Fibroblast of pulmonary artery (primary cell): ENCODE measurements around the gene AFF3.

ENCODE experiments used
- DNase-seq: peaks from one replicate; pipeline ENCODE4 v3.0.0-alpha.2; 2010; ENCODE audit warnings: low read depth
- H3K4me3 ChIP-seq: replicated peaks from 2 replicates; pipeline ENCODE4 v1.5.1; 2011; ENCODE audit warnings: low read depth, mild to moderate bottlenecking, control low read depth, low read length, moderate library complexity
- TF ChIP-seq, protein P1 (sequence below): IDR thresholded peaks from 2 replicates; pipeline ENCODE4 v1.5.1; 2011; ENCODE audit warnings: mild to moderate bottlenecking, control low read depth, low read length, inconsistent platforms; ENCODE audit errors: missing control alignments

The AFF3 gene

DNA sequence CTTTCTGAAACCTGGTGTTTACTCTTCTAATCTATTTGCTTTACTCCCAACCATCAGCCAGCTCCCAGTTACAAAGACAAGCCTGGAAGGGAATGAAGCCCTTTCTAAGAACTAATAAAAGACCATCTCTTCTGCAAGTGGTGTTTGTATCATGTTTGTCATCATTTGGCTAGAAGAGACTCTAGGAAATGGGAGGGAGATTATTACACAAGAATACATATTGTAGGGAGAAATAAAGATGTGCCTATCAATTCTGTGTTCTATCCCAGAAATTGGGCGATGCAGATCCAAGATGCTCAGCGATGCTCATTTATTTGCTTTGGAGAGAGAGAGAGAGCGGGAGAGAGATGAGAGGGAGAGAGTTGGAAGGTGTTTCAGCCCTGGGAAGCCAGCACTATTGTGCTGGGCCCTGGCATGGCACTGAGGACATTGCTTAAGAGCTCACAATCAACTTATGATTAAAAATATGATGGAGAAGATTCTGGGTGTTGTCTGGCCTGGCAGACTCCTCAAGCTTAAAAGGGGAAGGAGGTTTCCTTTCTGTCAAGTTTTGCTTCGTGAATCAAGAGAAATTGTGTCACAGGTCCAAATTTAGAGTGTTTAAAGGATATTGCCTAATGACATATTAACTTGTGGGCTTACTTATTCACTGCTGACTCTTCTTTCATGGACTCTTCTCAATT, 41.8 kb upstream of the AFF3 start:
- no peak for DNase-seq
- no peak overlapping the region for H3K4me3 ChIP-seq
- TF ChIP-seq, protein P1, sequence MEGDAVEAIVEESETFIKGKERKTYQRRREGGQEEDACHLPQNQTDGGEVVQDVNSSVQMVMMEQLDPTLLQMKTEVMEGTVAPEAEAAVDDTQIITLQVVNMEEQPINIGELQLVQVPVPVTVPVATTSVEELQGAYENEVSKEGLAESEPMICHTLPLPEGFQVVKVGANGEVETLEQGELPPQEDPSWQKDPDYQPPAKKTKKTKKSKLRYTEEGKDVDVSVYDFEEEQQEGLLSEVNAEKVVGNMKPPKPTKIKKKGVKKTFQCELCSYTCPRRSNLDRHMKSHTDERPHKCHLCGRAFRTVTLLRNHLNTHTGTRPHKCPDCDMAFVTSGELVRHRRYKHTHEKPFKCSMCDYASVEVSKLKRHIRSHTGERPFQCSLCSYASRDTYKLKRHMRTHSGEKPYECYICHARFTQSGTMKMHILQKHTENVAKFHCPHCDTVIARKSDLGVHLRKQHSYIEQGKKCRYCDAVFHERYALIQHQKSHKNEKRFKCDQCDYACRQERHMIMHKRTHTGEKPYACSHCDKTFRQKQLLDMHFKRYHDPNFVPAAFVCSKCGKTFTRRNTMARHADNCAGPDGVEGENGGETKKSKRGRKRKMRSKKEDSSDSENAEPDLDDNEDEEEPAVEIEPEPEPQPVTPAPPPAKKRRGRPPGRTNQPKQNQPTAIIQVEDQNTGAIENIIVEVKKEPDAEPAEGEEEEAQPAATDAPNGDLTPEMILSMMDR, result no peak

DNA sequence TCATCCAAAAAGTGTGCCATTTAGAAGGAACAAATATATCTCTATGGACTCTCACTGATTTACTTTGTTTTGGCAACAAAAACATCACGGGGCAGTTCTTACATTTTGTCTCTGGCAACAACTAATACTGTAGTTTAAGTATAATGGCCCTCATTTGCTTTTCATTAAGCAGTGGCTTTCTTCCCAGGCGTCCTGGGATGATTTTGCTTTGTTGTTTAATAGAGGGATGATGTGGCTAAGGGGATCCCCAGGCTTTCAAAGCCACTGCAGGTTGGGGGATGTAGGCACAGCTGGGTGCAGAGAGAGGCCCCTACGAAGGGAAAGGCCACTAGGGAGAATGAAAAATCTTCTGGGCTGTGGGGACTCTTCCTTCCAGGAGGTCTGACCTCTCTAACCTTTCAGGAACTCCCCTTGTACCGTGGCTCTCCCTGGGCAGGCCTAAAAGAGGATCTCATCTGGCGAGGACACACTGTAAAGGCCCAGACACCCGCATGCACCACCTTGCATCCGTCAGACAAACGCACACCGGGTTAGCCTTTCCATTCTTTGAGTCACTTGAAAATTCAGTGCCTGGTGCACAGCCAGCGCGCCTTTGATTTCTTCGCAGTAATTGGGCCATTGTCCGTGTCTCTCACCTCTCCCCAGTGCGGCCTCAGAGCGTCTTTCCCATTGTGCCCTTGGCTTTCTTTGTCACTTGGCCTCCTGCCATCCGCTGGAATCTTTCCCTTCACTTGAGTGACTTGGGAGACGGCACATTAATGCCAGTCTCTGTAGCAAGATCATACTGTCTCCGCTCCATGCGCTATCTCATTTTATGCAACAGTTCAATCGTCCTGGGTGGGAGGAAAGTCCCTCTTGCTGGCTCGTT, 40.3 kb upstream of the AFF3 start:
- no peak overlapping the region for H3K4me3 ChIP-seq
- no peak for DNase-seq
- TF ChIP-seq, protein P1, result no peak

DNA sequence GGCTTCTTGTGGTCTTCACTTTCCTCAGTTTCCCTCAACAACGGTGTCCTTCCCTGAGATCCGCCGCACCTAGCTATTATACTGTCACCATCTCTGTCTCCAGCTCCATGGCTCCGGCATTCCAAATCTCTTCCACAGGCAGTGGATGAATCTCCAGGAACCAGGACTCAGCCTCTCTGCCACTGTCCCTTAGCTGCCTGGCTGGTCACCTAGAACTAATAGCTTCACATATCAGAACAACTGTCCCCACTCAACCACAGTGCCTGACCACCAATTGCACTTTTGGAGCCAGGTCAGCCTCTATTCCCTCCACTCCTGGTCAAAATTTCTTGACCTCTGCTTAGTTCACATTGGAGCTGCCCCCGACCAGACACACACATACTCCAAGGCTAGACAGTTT, 38.1 kb upstream of the AFF3 start:
- no peak for DNase-seq
- H3K4me3 ChIP-seq, result no peak overlapping the region
- TF ChIP-seq, protein P1, result no peak

GRCh38 chr2:100179806-100180205, 37.4 kb upstream of the AFF3 start:
- TF ChIP-seq, protein P1, result no peak
- no peak overlapping the region for H3K4me3 ChIP-seq
- no peak for DNase-seq

DNA sequence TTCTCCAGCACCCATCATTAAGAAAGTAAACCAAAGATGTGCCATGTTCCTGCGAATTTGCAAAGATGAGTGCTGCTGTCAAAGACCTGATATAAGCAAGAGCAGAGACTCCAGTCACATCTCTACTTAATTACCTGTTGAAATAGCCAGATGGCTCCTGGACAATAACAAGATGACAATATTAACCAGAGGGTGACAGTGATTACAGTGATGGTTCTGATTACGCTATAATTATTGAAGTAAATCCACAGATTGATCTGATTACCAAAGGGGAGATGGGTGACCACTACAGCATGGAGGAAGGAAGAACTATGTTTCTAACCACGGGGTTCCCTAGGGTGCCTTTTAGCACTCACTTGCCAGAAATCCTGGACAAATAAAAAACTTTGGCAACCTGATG, 36.5 kb upstream of the AFF3 start:
- TF ChIP-seq, protein P1, result no peak
- DNase-seq, result no peak
- no peak overlapping the region for H3K4me3 ChIP-seq

- peak; percentile 38 for DNase-seq
- TF ChIP-seq, protein P1, result peak; percentile 27
- H3K4me3 ChIP-seq, result no peak overlapping the region
These were observed 35.8 kb upstream of the AFF3 start for GRCh38 chr2:100178085-100178788.
